ENCODE data around the gene HNRNPA1.

HNRNPA1 gene

DNA sequence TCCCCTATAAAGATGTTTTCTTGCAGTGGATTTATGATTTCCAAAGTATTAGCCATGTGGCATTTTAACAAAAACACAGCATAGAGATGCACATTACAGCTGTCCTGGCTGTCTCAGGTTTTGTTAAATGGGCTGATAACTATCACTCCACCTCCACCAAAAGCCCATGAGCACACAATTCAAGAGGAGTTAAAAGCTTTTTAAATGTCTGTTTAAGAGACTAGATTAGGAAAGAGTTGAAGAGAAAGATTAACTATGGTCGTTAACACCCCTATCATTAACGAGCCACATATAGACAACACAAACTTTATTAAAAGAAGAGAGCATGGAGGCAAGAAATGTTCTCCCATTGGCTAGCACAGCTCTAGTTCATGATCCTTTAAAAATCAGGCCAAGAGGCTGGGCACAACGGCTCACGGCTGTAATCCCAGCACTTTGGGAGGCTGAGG, 15.1 kb upstream of the HNRNPA1 start:
- no peak overlapping the region for H3K4me2 ChIP-seq (ENCODE audit: low read length, poor library complexity, severe bottlenecking)
- H3K36me3 ChIP-seq (ENCODE audit: control insufficient read depth in 1 of 2, insufficient read depth in 2 of 2, low read depth in 1 of 2, low read length in 2 of 2) = peaks cover 0 to 2% of the 10 kb centered on the region in 2 experiments
- H2BK15ac ChIP-seq (ENCODE audit: low read depth, poor library complexity, severe bottlenecking) = no peak overlapping the region
- no peak overlapping the region for H3K27ac ChIP-seq (ENCODE audit: low read length, poor library complexity, severe bottlenecking)
- H2BK12ac ChIP-seq (ENCODE audit: low read length in 2 of 2) = no peak overlapping the region
- H2BK5ac ChIP-seq (ENCODE audit: low read depth, low read length, poor library complexity, severe bottlenecking) = no peak overlapping the region
- no peak overlapping the region for H4K8ac ChIP-seq (ENCODE audit: low read length)
- H2BK120ac ChIP-seq (ENCODE audit: low read depth, low read length) = no peak overlapping the region
- H3K4me1 ChIP-seq (ENCODE audit: control insufficient read depth, insufficient read depth, low read depth, low read length) = peaks cover 12% of the 10 kb centered on the region
- no peak overlapping the region for H3K4me3 ChIP-seq (ENCODE audit: insufficient read depth in 1 of 2, low read depth in 1 of 2, low read length in 2 of 2)
- H3K27me3 ChIP-seq (ENCODE audit: control insufficient read depth in 1 of 2, insufficient read depth in 1 of 2, low read length in 2 of 2) = no peaks in the 10 kb centered on the region
- H3K14ac ChIP-seq (ENCODE audit: low read length in 2 of 2) = no peak overlapping the region
- 50% methylated on average over 4 of the region's 4 CpGs for WGBS
- H3K23ac ChIP-seq (ENCODE audit: low read length in 2 of 2) = no peak overlapping the region
- no peak overlapping the region for H3K9ac ChIP-seq (ENCODE audit: low read length)
- no peak overlapping the region for H3K4ac ChIP-seq (ENCODE audit: low read depth in 1 of 2, low read length in 2 of 2)
- H3K9me3 ChIP-seq (ENCODE audit: control insufficient read depth, low read length) = no peaks in the 10 kb centered on the region
- DNase-seq = no peak
- H3K79me1 ChIP-seq (replicated peaks; ENCODE audit: low read length, poor library complexity, severe bottlenecking) = peaks cover 13% of the 10 kb centered on the region
- no peak overlapping the region for H4K91ac ChIP-seq (ENCODE audit: low read length)
- H2AFZ ChIP-seq (ENCODE audit: low read depth, low read length) = no peak overlapping the region
- H3K18ac ChIP-seq (ENCODE audit: low read depth in 1 of 2, low read length in 2 of 2) = no peak overlapping the region
- H2AK5ac ChIP-seq (ENCODE audit: low read length, severe bottlenecking) = no peak overlapping the region

DNA sequence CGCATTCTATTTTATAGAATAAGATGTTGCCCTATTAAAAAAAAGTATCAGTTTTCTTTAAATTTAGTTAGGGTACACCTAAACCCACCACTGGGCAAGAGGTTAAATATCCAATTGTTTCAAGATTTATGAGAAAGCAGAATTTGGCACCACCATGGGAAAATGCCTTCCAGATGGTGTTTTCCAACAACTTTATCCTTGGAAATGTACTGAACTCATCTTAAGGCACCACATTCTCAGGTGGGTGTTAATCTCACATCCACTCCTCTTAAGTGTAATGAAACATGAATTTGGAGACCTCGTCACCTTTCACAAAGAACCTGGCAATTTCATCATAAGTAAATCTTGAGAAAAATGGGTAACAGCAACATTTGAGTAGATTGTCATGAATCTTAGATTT, 13.7 kb upstream of the HNRNPA1 start:
- Histone ChIP-seq H3K14ac (ENCODE audit: low read length in 2 of 2) (no peak overlapping the region), H3K4ac (ENCODE audit: low read depth in 1 of 2, low read length in 2 of 2) (no peak overlapping the region), H4K8ac (ENCODE audit: low read length) (no peak overlapping the region), H2BK5ac (ENCODE audit: low read depth, low read length, poor library complexity, severe bottlenecking) (no peak overlapping the region), H3K23ac (ENCODE audit: low read length in 2 of 2) (no peak overlapping the region), H4K91ac (ENCODE audit: low read length) (no peak overlapping the region), H3K4me3 (ENCODE audit: insufficient read depth in 1 of 2, low read depth in 1 of 2, low read length in 2 of 2) (no peak overlapping the region), H3K36me3 (ENCODE audit: control insufficient read depth in 1 of 2, insufficient read depth in 2 of 2, low read depth in 1 of 2, low read length in 2 of 2) (peaks cover 2 to 5% of the 10 kb centered on the region in 2 experiments), H3K79me1 (replicated peaks; ENCODE audit: low read length, poor library complexity, severe bottlenecking) (peaks cover 16% of the 10 kb centered on the region), H3K4me1 (ENCODE audit: control insufficient read depth, insufficient read depth, low read depth, low read length) (peaks cover 7% of the 10 kb centered on the region), H3K9me3 (ENCODE audit: control insufficient read depth, low read length) (no peaks in the 10 kb centered on the region), H2AFZ (ENCODE audit: low read depth, low read length) (no peak overlapping the region), H2BK120ac (ENCODE audit: low read depth, low read length) (no peak overlapping the region), H2AK5ac (ENCODE audit: low read length, severe bottlenecking) (no peak overlapping the region), H2BK15ac (ENCODE audit: low read depth, poor library complexity, severe bottlenecking) (no peak overlapping the region), H2BK12ac (ENCODE audit: low read length in 2 of 2) (no peak overlapping the region), H3K27me3 (ENCODE audit: control insufficient read depth in 1 of 2, insufficient read depth in 1 of 2, low read length in 2 of 2) (no peaks in the 10 kb centered on the region), H3K18ac (ENCODE audit: low read depth in 1 of 2, low read length in 2 of 2) (no peak overlapping the region), H3K9ac (ENCODE audit: low read length) (no peak overlapping the region), H3K4me2 (ENCODE audit: low read length, poor library complexity, severe bottlenecking) (no peak overlapping the region), H3K27ac (ENCODE audit: low read length, poor library complexity, severe bottlenecking) (no peak overlapping the region)
- no peak for DNase-seq
- no CpG with 5 or more reads among the region's 2 CpGs for WGBS

DNA sequence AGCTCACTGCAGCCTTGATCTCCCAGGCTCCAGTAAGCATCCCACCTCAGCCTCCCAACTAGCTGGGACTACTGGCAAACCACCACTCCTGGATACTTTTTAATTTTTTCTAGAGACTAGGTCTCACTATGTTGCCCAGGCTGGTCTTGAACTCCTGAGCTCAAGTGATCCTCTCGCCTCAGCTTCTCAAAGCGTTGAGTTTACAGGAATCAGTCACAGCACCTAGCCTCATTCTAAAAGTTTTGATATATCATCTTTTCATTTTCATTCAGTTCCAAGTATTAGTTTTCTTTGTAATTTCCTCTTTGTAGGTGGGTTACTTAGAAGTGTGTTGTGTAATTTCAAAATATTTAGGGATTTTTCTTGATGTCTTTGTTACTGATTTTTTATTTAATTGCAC, 10.2 kb upstream of the HNRNPA1 start:
- Histone ChIP-seq H3K14ac (ENCODE audit: low read length in 2 of 2) (no peak overlapping the region), H3K4me2 (ENCODE audit: low read length, poor library complexity, severe bottlenecking) (no peak overlapping the region), H4K91ac (ENCODE audit: low read length) (no peak overlapping the region), H2BK5ac (ENCODE audit: low read depth, low read length, poor library complexity, severe bottlenecking) (no peak overlapping the region), H3K27ac (ENCODE audit: low read length, poor library complexity, severe bottlenecking) (no peak overlapping the region), H3K9me3 (ENCODE audit: control insufficient read depth, low read length) (no peaks in the 10 kb centered on the region), H4K8ac (ENCODE audit: low read length) (no peak overlapping the region), H3K4ac (ENCODE audit: low read depth in 1 of 2, low read length in 2 of 2) (peak overlapping the region in 1 of 2 experiments; percentile 41), H3K36me3 (ENCODE audit: control insufficient read depth in 1 of 2, insufficient read depth in 2 of 2, low read depth in 1 of 2, low read length in 2 of 2) (peaks cover 5 to 28% of the 10 kb centered on the region in 2 experiments), H2BK12ac (ENCODE audit: low read length in 2 of 2) (no peak overlapping the region), H3K9ac (ENCODE audit: low read length) (no peak overlapping the region), H3K23ac (ENCODE audit: low read length in 2 of 2) (no peak overlapping the region), H2BK15ac (ENCODE audit: low read depth, poor library complexity, severe bottlenecking) (no peak overlapping the region), H3K79me1 (replicated peaks; ENCODE audit: low read length, poor library complexity, severe bottlenecking) (peaks cover 17% of the 10 kb centered on the region), H3K4me1 (ENCODE audit: control insufficient read depth, insufficient read depth, low read depth, low read length) (no peaks in the 10 kb centered on the region), H3K27me3 (ENCODE audit: control insufficient read depth in 1 of 2, insufficient read depth in 1 of 2, low read length in 2 of 2) (no peaks in the 10 kb centered on the region), H3K18ac (ENCODE audit: low read depth in 1 of 2, low read length in 2 of 2) (no peak overlapping the region), H2AK5ac (ENCODE audit: low read length, severe bottlenecking) (no peak overlapping the region), H3K4me3 (ENCODE audit: insufficient read depth in 1 of 2, low read depth in 1 of 2, low read length in 2 of 2) (no peak overlapping the region), H2AFZ (ENCODE audit: low read depth, low read length) (no peak overlapping the region), H2BK120ac (ENCODE audit: low read depth, low read length) (no peak overlapping the region)
- 92% methylated on average over 1 of the region's 2 CpGs for WGBS
- DNase-seq = no peak

DNA sequence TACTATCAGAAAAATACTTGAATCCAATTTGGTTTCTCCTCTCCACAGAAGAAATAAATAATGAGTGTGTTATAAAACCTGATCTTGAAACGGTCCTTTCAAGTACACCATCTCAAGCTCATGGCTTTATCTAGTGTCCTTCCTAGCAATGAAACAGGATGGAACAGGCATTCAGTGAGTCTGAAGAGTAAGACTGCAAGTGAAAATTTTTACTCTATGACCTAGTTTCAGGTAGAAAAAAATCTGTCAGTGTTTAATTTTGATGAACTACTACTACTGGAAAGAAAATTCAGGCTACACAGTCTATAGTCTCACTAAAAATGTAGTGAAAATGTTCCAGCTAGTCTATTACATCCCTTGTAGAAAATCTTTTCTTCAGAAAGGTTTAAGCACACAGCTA, 8.3 kb upstream of the HNRNPA1 start:
- Histone ChIP-seq H3K18ac (ENCODE audit: low read depth in 1 of 2, low read length in 2 of 2) (no peak overlapping the region), H3K4me2 (ENCODE audit: low read length, poor library complexity, severe bottlenecking) (no peak overlapping the region), H2BK120ac (ENCODE audit: low read depth, low read length) (no peak overlapping the region), H3K9me3 (ENCODE audit: control insufficient read depth, low read length) (no peaks in the 10 kb centered on the region), H4K8ac (ENCODE audit: low read length) (no peak overlapping the region), H2AK5ac (ENCODE audit: low read length, severe bottlenecking) (no peak overlapping the region), H3K27me3 (ENCODE audit: control insufficient read depth in 1 of 2, insufficient read depth in 1 of 2, low read length in 2 of 2) (no peaks in the 10 kb centered on the region), H3K14ac (ENCODE audit: low read length in 2 of 2) (no peak overlapping the region), H3K36me3 (ENCODE audit: control insufficient read depth in 1 of 2, insufficient read depth in 2 of 2, low read depth in 1 of 2, low read length in 2 of 2) (peaks cover 5 to 28% of the 10 kb centered on the region in 2 experiments), H4K91ac (ENCODE audit: low read length) (no peak overlapping the region), H3K4me3 (ENCODE audit: insufficient read depth in 1 of 2, low read depth in 1 of 2, low read length in 2 of 2) (no peak overlapping the region), H3K23ac (ENCODE audit: low read length in 2 of 2) (no peak overlapping the region), H3K4ac (ENCODE audit: low read depth in 1 of 2, low read length in 2 of 2) (no peak overlapping the region), H3K4me1 (ENCODE audit: control insufficient read depth, insufficient read depth, low read depth, low read length) (no peaks in the 10 kb centered on the region), H2BK12ac (ENCODE audit: low read length in 2 of 2) (no peak overlapping the region), H2AFZ (ENCODE audit: low read depth, low read length) (no peak overlapping the region), H2BK5ac (ENCODE audit: low read depth, low read length, poor library complexity, severe bottlenecking) (no peak overlapping the region), H3K9ac (ENCODE audit: low read length) (no peak overlapping the region), H3K79me1 (replicated peaks; ENCODE audit: low read length, poor library complexity, severe bottlenecking) (peaks cover 16% of the 10 kb centered on the region), H3K27ac (ENCODE audit: low read length, poor library complexity, severe bottlenecking) (no peak overlapping the region), H2BK15ac (ENCODE audit: low read depth, poor library complexity, severe bottlenecking) (no peak overlapping the region)
- no CpG with 5 or more reads among the region's 1 CpG for WGBS
- DNase-seq = no peak

Data from mesenchymal stem cell (in vitro differentiated cells and primary cell).